ENCODE measurements around the gene KLRF2. TPM values are rescaled to one million over a fixed set of nuclear protein-coding genes. Genes with fewer than 3 reads are reported as not detected.

KLRF2 gene
- total RNA-seq, 1 donor from 2014 or later: not detected

- no peak for DNase-seq (ENCODE audit: low spot score)
- no peaks in the 10 kb centered on the region for H3K36me3 Mint-ChIP-seq (ENCODE audit: low read depth, unreplicated experiment)
- no peak overlapping the region for H3K4me3 Mint-ChIP-seq (ENCODE audit: unreplicated experiment)
- no peak overlapping the region for H3K27ac Mint-ChIP-seq (ENCODE audit: unreplicated experiment)
- no peak for TF ChIP-seq CTCF (IDR thresholded peaks at IDR 0.05; ENCODE audit: unreplicated experiment)
- H3K9me3 Mint-ChIP-seq (ENCODE audit: unreplicated experiment): no peaks in the 10 kb centered on the region
- peaks cover 6% of the 10 kb centered on the region for H3K4me1 Mint-ChIP-seq (ENCODE audit: unreplicated experiment)
- H3K27me3 Mint-ChIP-seq (ENCODE audit: unreplicated experiment): no peaks in the 10 kb centered on the region
These were observed 14.4 kb upstream of the KLRF2 start for GRCh38 chr12:9866860-9867269.

- no peaks in the 10 kb centered on the region for H3K27me3 Mint-ChIP-seq (ENCODE audit: unreplicated experiment)
- H3K27ac Mint-ChIP-seq (ENCODE audit: unreplicated experiment): no peak overlapping the region
- peaks cover 6% of the 10 kb centered on the region for H3K4me1 Mint-ChIP-seq (ENCODE audit: unreplicated experiment)
- no peaks in the 10 kb centered on the region for H3K9me3 Mint-ChIP-seq (ENCODE audit: unreplicated experiment)
- DNase-seq (ENCODE audit: low spot score): no peak
- H3K36me3 Mint-ChIP-seq (ENCODE audit: low read depth, unreplicated experiment): no peaks in the 10 kb centered on the region
- H3K4me3 Mint-ChIP-seq (ENCODE audit: unreplicated experiment): no peak overlapping the region
- TF ChIP-seq CTCF (IDR thresholded peaks at IDR 0.05; ENCODE audit: unreplicated experiment): no peak
These were observed 13.8 kb upstream of the KLRF2 start for GRCh38 chr12:9867531-9867930.

- H3K27me3 Mint-ChIP-seq (ENCODE audit: unreplicated experiment): no peaks in the 10 kb centered on the region
- no peaks in the 10 kb centered on the region for H3K36me3 Mint-ChIP-seq (ENCODE audit: low read depth, unreplicated experiment)
- DNase-seq (ENCODE audit: low spot score): no peak
- H3K4me3 Mint-ChIP-seq (ENCODE audit: unreplicated experiment): no peak overlapping the region
- H3K4me1 Mint-ChIP-seq (ENCODE audit: unreplicated experiment): peaks cover 6% of the 10 kb centered on the region
- no peak overlapping the region for H3K27ac Mint-ChIP-seq (ENCODE audit: unreplicated experiment)
- TF ChIP-seq CTCF (IDR thresholded peaks at IDR 0.05; ENCODE audit: unreplicated experiment): no peak
- no peaks in the 10 kb centered on the region for H3K9me3 Mint-ChIP-seq (ENCODE audit: unreplicated experiment)
These were observed 12.9 kb upstream of the KLRF2 start for GRCh38 chr12:9868311-9868801.

GRCh38 chr12:9868951-9869306, 12.4 kb upstream of the KLRF2 start:
- Mint-ChIP-seq H3K27me3 (ENCODE audit: unreplicated experiment) (no peaks in the 10 kb centered on the region), H3K4me1 (ENCODE audit: unreplicated experiment) (peaks cover 6% of the 10 kb centered on the region), H3K27ac (ENCODE audit: unreplicated experiment) (no peak overlapping the region), H3K4me3 (ENCODE audit: unreplicated experiment) (no peak overlapping the region), H3K9me3 (ENCODE audit: unreplicated experiment) (no peaks in the 10 kb centered on the region), H3K36me3 (ENCODE audit: low read depth, unreplicated experiment) (no peaks in the 10 kb centered on the region)
- no peak for DNase-seq (ENCODE audit: low spot score)
- no peak for TF ChIP-seq CTCF (IDR thresholded peaks at IDR 0.05; ENCODE audit: unreplicated experiment)

- no peak for DNase-seq (ENCODE audit: low spot score)
These were observed 11.8 kb upstream of the KLRF2 start, which contains the start of gene CLEC2B for GRCh38 chr12:9869307-9870161. CLEC2B (minus strand) TSS chr12:9869354.

More at GRCh38 chr12:9869307-9870161, 11.8 kb upstream of the KLRF2 start, which contains the start of gene CLEC2B:
- Mint-ChIP-seq H3K27ac (ENCODE audit: unreplicated experiment) (no peak within 1 kb of the TSS), H3K4me3 (ENCODE audit: unreplicated experiment) (no peak within 1 kb of the TSS), H3K9me3 (ENCODE audit: unreplicated experiment) (no peaks in the 10 kb centered on the region), H3K36me3 (ENCODE audit: low read depth, unreplicated experiment) (no peaks in the 10 kb centered on the region), H3K4me1 (ENCODE audit: unreplicated experiment) (peaks cover 6% of the 10 kb centered on the region), H3K27me3 (ENCODE audit: unreplicated experiment) (no peaks in the 10 kb centered on the region)
- no peak for TF ChIP-seq CTCF (IDR thresholded peaks at IDR 0.05; ENCODE audit: unreplicated experiment)

All from endothelial cell (in vitro differentiated cells).